DMS114 treated with DMSO at 0.1 percent for 48 hours (cell line): ENCODE results near the gene MIB1.
"Not testable (repeated sequence)": the region's sequence is repeated elsewhere in the genome, so short reads cannot be mapped to it uniquely, and the experiment has no call there.

Experiments used
- DNase-seq: peaks from one replicate; lab custom pipeline; 2025; ENCODE audit not compliant: unreplicated experiment; lab: John Stamatoyannopoulos, UW

The MIB1 gene

DNA sequence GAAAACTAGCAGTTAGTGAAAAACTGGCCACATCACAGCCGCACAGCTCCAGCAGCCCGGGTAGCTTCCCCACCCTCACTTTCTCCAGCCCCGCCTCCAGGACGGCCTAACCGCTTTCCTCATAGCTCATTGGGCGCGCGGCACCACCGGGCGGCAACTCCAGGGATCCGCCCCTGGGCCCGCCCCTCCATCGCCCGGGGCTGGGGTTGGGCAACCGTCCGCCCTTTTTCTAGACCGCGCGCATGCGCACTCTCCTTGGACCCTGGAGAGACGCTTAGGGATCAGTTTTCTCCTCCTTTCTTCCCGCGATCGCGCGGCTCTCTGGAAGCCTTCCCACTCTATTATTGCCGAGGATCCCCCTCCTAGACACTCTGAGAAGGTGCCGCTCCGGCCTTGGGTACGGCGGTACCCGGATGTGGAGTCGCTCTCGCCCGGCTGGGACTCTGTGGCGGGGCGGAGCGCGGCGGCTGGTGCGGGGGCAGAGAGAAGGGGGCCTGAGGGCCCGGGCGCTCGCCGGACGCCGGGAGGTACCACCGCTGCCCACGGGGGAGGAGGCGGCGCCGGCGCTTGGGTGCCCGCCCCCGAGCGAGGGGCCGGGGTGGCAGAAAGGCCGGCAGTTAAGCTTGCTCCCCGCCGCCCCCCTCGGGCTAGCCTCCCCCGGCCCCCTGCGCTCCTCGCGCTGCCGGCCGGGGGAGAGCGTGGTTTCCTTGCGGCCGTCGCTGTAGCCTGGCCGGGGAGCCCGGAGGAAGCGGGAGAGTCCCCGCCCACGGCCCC is at the start of gene MIB1:
Gene MIB1 (plus strand): TSS at position 255 of the 774 bp plus-strand sequence. CDS start 792 bp downstream, outside the sequence.
- peak; percentile 89 for DNase-seq

DNA sequence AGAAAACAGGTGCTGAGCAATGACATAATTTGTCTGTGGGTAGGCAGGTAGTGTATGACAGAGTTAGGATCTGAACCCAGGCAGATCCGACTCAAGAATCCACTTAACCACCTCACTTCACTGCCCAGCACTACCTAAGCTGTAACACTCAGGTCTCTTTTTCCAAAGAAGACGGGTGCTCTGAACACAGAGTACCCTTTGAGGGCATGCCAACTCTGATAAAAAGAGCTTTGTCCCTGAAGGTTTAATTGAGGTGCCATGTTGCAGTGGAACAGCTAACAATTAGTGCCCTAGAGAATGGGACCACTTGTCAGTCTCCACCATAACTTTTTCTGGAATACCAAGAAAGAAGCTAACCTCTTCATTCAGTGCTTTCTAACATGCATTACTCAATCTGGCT is 47.3 kb upstream of the MIB1 start:
- DNase-seq, result no peak

DNA sequence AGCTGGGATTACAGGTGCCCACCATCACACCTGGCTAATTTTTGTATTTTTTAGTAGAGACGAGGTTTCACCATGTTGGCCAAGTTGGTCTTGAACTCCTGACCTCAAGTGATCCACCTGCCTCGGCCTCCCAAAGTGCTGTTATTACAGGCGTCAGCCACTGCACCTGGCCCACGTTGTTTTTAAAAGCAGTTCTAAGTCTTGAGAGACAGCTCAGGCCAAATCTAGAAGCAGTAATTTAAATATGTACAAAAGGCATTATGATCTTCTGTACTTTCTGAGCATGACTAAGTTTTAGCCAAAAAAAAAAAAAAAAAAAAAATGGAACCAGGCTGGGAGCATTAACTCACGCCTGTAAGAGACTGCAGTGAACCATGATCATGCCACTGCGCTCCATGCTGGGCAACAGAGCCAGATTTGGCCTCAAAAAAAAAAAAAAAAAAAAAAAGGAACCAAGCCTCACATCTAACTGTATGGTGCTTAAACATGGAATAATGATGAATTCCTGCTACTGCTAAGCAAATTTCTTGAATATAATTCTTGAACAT is 40.0 kb upstream of the MIB1 start:
- no peak for DNase-seq

DNA sequence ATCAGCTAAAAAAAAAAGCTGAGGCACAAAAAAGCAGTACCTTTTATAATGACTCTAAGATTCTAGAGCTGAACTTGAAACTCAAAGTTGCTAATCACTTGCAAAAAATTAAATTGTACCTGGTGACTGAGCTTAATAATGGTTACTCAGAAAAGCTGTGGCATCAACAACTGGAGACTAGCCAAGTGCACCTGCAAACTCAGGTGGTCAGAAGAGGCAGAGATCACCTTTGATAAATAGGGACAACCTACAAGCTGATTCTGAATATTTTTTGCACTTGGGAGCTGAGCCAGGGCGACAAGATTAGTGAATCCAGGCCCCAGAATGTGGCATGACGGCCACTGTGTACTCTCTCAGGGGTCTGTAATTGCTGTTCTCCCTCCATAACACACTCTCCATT is 39.0 kb upstream of the MIB1 start:
- no peak for DNase-seq

DNA sequence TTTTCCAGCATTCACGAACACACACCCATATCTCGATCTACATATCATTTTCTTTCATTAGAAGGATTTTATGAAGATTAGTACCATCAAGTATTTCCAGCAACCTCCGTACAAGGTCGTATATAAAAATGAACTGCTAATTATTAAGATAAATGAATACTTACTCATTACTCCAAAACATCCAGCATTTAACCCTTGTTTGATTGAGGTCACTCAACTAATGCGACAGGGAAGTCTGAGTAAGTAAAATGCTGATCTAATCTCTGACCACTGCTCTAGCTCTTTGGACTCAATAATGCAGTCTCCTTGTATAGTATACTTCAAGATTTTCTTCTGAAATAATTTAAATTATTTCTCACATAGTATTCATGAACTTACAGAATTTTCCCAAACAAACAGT is 38.0 kb upstream of the MIB1 start:
- DNase-seq, result no peak

DNA sequence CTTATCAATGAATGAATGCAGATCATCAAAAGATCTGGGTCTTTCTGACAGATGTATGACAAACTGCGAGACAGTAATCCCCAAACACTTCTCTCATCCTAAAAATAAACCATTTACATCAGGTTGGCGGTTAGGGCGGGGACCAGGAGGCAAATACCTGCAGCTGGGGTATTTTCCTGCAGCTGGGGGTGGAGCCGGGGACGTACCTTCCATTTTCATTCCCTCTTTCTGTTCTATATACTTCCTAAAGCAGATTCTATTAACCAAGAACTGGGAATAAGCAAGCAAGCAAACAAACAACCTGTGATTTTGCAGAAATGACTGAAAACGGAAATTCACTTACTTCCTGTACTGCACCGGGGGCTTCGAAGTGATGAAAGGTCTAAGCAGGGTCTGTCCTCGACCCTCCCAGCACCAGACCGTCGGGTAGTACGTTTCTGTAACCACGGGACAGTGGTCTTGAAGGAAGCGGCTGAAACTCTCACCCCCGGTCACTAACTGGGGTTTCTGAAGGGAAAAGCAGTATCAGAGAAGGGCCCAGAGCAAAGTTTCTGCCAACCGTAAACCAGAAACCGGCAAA is 37.3 kb upstream of the MIB1 start:
- DNase-seq, result peak; percentile 4

DNA sequence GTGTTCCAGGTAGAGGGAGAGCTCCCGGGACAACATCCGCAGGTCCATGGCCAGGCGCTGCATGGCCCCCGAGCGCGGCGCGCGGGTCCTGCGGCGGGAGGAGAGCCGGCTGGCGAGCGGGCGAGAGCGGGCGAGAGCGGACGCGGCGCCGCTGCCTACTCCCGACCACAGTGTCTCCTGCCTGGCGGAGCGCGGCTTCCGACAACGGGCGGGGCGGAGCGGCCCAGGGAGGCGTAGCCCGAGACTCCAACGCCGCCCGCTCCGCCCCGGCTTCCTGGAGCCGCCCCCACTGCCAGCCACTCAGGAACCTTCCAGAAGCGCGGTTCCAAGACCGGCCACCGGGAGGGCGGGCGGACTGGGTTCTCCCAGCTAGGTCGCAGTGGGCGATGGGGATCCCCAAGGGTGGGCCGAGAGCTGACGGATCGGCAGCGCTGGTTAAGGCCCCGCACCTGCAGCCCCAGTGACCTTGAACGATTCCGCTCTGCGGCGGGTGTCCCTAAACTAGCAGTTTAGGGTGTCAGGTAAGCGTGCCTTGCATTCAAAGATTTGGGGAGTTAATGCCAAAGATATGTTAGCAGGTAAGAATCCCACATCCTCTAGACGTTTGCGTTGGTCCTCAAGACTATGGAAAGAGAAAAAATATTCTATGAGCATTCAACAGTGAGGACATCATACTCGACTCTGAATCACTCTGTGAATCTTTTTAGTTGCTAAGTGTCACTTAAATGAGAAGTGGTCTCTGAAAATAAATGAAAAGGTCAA is 35.8 kb upstream of the MIB1 start, which contains the start of gene ABHD3:
Gene ABHD3 (minus strand): TSS at position 172 of the 762 bp plus-strand sequence. CDS start 109 bp downstream, at position 63.
- DNase-seq, result peak; percentile 73

DNA sequence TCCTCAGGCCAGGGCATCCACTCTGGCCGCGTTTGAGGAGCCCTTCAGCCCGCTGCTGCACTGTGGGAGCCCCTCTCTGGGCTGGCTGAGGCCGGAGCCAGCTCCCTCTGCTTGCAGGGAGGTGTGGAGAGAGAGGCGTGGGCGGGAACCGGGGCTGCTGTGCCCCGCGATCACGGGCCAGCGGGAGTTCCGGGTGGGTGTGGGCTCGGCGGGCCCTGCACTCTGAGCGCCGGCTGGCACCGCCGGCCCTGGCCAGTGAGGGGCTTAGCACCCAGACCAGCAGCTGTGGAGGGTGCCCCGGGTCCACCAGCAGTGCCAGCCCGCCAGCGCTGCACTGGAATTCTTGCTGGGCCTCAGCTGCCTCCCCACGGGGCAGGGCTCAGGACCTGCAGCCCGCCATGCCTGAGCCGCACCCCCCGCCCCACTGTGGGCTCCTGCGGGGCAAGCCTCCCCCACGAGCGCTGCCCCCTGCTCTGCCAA is 34.2 kb upstream of the MIB1 start:
- DNase-seq, result no peak

DNA sequence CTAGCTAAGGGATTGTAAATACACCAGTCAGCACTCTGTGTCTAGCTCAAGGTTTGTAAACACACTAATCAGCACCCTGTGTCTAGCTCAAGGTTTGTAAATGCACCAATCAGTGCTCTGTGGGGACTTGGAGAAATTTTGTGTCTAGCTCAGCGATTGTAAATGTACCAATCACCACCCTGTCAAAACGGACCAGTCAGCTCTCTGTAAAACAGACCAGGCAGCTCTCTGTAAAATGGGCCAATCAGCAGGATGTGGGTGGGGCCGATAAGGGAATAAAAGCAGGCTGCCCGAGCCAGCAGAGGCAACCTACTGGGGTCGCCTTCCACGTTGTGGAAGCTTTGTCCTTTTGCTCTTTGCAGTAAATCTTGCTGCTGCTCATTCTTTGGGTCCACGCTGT is 33.5 kb upstream of the MIB1 start:
- not testable (repeated sequence) for DNase-seq

DNA sequence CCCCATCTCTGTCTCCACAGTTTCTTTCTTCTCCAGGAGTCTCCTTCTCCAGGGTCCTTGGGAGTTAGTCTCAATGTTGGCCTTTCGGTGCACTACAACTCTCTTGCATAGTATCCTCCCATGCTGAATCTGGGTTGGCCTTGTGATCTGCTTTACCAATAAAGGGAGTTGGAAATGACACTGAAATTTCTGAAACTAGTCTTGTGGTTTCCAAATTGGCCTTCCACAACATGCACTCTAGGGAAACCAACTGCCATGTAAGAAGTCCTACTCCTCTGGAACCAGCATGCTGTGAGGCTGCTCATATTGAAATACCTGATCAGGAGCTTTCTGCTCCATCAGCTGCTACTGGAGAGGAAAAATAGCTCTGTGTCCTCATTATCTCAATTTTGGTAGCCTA is 26.1 kb upstream of the MIB1 start:
- DNase-seq, result no peak

DNA sequence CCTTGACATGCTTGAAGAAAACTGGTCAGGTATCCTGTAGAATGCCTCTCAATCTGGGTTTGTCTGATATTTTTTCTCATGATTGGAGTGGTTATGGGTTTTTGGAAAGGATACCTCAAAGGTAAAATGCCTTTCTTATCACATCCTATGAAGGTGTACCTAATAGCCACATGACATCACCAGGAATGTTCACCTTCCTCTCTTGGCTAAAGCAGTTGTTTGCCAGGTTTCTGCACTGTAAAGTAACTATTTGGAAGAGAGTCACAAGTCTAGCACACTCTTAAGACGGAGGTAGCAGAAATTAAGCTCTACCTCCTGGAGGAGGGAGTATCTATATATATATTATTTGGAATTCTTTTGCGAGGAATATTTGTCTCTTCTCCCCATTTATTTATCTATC is 17.9 kb upstream of the MIB1 start:
- DNase-seq, result no peak

DNA sequence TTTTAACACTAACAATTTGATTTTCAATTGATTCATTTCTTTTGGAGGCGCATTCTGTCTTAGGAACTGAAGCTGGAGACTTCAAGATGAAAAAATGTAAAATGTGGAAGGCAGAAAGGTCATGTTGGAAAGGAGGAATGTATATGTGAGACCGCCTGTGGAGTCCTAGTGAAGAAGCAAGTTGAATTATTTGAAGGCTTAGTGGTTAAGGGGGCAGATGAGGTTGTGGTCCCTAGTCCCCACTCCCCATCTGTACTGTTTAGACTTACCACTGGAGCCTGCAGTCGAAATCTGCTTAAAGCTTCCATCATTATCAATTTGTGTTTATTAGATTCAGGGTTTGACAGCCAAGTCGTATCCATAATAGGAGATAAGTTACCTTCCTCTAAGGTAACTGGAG is 15.4 kb upstream of the MIB1 start:
- DNase-seq, result no peak

DNA sequence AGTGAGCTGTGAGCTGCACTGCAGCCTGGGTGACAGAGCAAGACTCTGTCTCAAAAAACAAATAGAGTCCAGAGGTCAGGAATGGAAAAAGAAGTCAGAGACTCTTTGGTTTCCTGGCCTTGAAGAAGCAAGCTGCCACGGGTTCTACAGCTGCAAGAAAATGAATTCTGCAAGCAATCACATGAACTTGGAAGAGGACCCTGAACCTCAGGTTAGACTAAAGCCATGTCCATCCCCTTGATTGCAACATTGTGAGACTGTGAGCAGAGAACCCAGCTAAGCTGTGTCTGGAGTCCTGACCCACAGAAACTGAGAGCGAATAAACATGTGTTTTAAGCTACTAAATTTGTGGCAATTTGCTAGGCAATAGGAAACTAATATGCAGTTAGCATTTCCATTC is 12.9 kb upstream of the MIB1 start:
- no peak for DNase-seq

DNA sequence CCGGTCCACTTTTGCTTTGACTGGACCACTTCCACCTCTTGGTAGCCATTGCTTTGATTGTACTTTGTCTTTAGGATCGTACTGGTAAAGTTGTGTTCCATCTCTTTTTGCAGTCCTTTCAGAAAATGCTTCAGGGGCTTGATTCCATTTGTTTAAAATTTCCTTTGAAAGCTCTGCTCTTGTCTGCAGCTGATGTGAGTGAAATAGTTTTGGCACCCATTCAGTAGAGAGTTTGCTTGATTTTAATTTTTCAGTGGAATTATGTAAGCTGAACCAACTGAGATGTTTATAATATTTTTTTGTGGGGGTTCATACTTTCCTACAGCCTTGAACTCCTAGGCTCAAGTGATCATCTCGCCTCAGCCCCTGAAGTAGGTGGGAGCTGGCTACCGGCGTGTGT is 7.6 kb upstream of the MIB1 start:
- no peak for DNase-seq

DNA sequence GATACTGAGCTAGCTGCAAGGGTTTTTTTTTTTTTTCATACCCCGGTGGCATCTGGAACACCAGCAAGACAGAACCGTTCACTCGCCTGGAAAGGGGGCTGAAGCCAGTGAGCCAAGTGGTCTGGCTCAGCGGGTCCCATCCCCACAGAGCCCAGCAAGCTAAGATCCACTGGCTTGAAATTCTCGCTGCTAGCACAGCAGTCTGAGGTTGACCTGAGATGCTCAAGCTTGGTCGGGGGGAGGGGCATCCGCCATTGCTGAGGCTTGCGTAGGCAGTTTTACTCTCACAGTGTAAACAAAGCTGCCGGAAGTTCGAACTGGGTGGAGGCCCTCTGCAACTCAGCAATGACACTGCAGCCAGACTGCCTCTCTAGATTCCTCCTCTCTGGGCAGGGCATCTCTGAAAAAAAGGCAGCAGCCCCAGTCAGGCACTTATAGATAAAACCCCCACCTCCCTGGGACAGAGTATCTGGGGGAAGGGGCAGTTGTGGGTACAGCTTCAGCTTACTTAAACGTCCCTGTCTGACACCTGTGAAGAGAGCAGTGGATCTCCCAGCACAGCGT is 5.1 kb upstream of the MIB1 start:
- no peak for DNase-seq

DNA sequence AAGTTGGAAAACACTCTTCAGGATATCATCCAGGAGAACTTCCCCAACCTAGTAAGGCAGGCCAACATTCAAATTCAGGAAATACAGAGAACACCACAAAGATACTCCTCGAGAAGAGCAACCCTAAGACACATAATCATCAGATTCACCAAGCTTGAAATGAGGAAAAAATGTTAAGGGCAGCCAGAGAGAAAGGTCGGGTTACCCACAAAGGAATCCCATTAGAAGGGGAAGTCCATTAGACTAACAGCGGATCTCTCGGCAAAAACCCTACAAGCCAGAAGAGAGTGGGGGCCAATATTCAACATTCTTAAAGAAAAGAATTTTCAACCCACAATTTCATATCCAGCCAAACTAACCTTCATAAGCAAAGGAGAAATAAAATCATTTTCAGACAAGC is 3.7 kb upstream of the MIB1 start:
- not testable (repeated sequence) for DNase-seq

DNA sequence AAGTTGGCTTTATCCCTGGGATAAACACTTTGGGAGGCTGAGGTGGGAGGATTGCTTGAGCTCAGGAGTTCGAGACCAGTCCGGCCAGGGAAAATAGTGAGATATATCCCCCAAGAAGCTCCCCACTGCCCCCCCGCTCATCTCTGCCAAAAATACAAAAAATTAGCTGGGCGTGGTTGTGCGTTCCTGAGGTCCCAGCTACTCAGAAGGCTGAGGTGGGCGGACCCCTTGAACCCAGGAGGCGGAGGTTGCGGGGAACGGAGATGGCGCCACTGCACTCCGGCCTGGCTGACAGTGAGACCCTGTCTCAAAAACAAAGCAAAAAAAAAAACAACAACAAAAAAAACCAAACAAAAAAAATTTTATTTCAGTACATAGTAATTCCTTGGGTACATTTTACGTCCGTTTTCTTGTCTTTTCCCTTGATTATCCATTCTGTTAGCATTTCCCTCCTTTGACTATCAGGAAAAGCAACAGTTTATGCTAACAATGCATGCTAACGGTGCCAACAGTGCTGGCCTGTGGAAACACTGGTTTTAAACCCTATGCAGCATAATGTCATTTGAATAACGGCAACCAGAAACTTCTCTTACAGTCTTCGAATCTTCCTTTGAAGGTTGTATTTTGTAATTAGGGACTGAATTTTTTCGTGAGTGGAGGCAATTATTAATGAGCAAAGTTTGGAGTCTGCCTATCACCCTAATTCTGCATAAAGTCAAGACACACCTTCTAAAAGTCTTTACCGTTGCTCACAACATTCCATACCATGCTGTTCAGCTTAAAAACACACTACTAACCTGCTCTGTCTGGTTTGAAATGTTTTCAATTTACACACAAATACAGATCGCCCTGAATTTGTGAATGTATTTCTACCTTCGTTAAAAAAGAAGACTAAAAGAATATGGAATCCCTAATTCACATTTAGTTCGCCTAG is 721 bp upstream of the MIB1 start:
- no peak for DNase-seq

DNA sequence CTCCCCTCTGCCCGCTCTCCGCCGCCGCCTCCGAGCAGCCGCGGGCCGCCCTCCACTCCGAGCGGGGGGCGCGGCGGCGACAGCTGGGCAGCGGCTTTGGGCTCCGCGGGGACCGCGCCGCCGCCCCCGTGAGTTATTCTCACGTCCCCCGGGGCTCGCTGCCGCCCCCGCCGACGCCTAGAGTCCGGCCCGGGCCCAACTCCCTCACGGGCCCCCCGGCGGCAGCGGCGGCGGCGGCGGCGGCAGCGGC is 645 bp downstream of the MIB1 start:
- DNase-seq, result no peak

DNA sequence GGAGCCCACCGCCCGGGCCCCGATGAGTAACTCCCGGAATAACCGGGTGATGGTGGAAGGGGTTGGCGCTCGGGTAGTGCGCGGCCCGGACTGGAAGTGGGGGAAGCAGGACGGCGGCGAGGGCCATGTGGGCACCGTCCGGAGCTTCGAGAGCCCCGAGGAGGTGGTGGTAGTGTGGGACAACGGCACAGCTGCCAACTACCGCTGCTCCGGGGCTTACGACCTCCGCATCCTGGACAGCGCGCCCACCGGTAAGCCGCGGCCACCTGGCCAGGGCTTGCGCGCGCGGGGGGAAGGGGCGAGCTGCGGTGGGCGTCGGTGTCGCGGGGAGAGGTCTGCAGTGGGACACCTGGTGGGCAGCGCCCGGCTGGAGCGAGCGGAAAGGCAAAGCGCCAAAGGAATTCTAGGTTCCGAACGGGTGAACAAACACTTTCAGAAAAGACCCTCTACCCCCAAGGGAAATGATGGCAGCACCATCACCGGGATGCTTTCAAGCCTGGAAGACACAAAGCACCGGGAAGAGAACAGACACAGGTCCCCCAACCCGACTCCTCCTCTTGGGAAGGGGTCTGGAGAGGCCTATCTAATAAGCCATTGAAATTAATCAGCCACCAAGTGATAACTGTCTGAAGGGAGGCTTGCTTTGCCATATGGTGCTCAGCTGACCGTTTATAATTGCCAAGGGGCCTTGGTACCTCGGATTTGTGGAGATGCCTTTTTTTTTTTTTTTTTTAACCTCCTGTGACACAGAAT is 1.1 kb downstream of the MIB1 start:
- DNase-seq, result no peak

DNA sequence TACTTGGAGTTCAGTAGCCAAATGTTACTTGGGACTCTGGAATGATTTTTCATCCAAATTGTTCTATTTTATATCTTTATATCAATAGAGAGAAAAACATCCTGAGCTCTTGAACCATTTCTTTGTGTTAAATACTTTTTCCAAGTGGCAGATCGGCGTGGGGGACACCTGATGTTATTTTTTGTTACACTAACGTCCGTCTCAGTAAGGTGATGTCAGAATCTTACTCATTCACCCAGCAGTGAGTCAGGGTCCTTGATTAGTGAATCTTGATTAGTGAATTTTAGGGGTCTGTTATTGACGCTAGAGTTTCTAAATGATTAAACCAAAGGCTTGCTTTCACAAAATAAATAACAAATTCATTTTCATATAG is 1.7 kb downstream of the MIB1 start:
- DNase-seq, result no peak
